Naive thymus-derived CD4-positive, alpha-beta T cell (primary cell): ENCODE data around the gene TXNL1. TPM values are rescaled to one million over a fixed set of nuclear protein-coding genes. Genes with fewer than 3 reads are reported as not detected.

Experiments used
- ATAC-seq: fragments of 150-1000 bp; cut with Tn5 transposase; 2 replicates; pipeline ENCODE4 v1.10.0; 2021; ENCODE audit warnings: mild to moderate bottlenecking, moderate library complexity
- CTCF ChIA-PET: fragments of 350-600 bp; sonication (Branson Sonifier 250); formaldehyde crosslinking; loops from one replicate; lab custom pipeline; 2021; ENCODE audit warnings: antibody characterized with exemption; lab: Charles Lee
- POLR2A ChIA-PET: fragments of 350-600 bp; sonication (Branson Sonifier 250); formaldehyde crosslinking; loops from one replicate; lab custom pipeline; 2021; ENCODE audit warnings: antibody characterized with exemption, inconsistent platforms; lab: Charles Lee
- DNase-seq, 9 donors: peaks; one replicate each; pipeline versions ENCODE4 v3.0.0 to v3.0.0-alpha.2; 2020 to 2022; ENCODE audit warnings: mixed read lengths in 1 of 9
- H3K27ac ChIP-seq: one replicate; pipeline ENCODE4 v1.7.0; 2013; ENCODE audit warnings: mild to moderate bottlenecking, low read depth, low read length, moderate library complexity
- H3K27me3 ChIP-seq, 2 donors: one replicate each; pipeline ENCODE4 v1.7.0; 2013; ENCODE audit warnings: low read length in 2 of 2, mild to moderate bottlenecking in 2 of 2, moderate library complexity in 2 of 2; ENCODE audit not compliant: control insufficient read depth in 2 of 2, insufficient read depth in 2 of 2
- H3K36me3 ChIP-seq, 3 experiments: 1 replicate in 2 of 3; 2 replicates in 1 of 3; pipeline ENCODE4 v1.7.0; 2013; ENCODE audit warnings: low read length in 3 of 3, mild to moderate bottlenecking in 3 of 3, moderate library complexity in 1 of 3; ENCODE audit not compliant: insufficient read depth in 3 of 3, control insufficient read depth in 2 of 3
- H3K4me1 ChIP-seq, 2 donors: one replicate each; pipeline ENCODE4 v1.7.0; 2013; ENCODE audit warnings: low read length in 2 of 2, mild to moderate bottlenecking in 2 of 2, moderate library complexity in 1 of 2; ENCODE audit not compliant: control insufficient read depth in 2 of 2, insufficient read depth in 2 of 2
- H3K4me3 ChIP-seq: 2 replicates; pipeline ENCODE4 v1.7.0; 2013; ENCODE audit warnings: mild to moderate bottlenecking, low read length
- H3K9me3 ChIP-seq, 3 experiments: 1 replicate in 2 of 3; 2 replicates in 1 of 3; pipeline ENCODE4 v1.7.0; 2013; ENCODE audit warnings: low read length in 3 of 3; ENCODE audit not compliant: control insufficient read depth in 2 of 3
- H3K27ac Mint-ChIP-seq, 9 donors: one replicate each; pipeline ENCODE4 v1.8.0; 2020 to 2022; ENCODE audit warnings: mixed read lengths in 9 of 9, mild to moderate bottlenecking in 8 of 9, moderate library complexity in 5 of 9, inconsistent platforms in 2 of 9
- H3K27me3 Mint-ChIP-seq, 5 donors: one replicate each; pipeline ENCODE4 v1.8.0; 2021 to 2022; ENCODE audit warnings: mixed read lengths in 5 of 5, mild to moderate bottlenecking in 1 of 5
- H3K36me3 Mint-ChIP-seq, 5 donors: one replicate each; pipeline ENCODE4 v1.8.0; 2020 to 2022; ENCODE audit warnings: mixed read lengths in 5 of 5, mild to moderate bottlenecking in 3 of 5, inconsistent platforms in 1 of 5
- H3K4me1 Mint-ChIP-seq, 7 donors: one replicate each; pipeline ENCODE4 v1.8.0; 2020 to 2022; ENCODE audit warnings: mixed read lengths in 7 of 7, mild to moderate bottlenecking in 3 of 7, inconsistent platforms in 1 of 7
- H3K4me3 Mint-ChIP-seq, 10 donors: one replicate each; pipeline ENCODE4 v1.8.0; 2020 to 2022; ENCODE audit warnings: mild to moderate bottlenecking in 10 of 10, mixed read lengths in 10 of 10, moderate library complexity in 6 of 10, inconsistent platforms in 2 of 10
- H3K9me3 Mint-ChIP-seq, 11 donors: one replicate each; pipeline ENCODE4 v1.8.0; 2020 to 2022; ENCODE audit warnings: mixed read lengths in 11 of 11, mild to moderate bottlenecking in 4 of 11, inconsistent platforms in 1 of 11, moderate library complexity in 1 of 11
- intact Hi-C, 2 donors: fragments of 100-400 bp; cut with micrococcal nuclease; formaldehyde crosslinking; loops; one replicate each; pipeline ENCODE4 v1.15.1; 2023
- polyA plus RNA-seq, 2 donors: library from polyadenylated mRNA; unstranded; fragments of 300-500 nt; fragmentation: Illumina TruSeq; gene quantifications; one replicate each; pipeline ENCODE4 v1.2.3, GENCODE V29; 2021
- total RNA-seq, 6 experiments: library from RNA in 5 of 6; stranded (reverse) in 5 of 6; gene quantifications; 1 replicate in 5 of 6; 2 replicates in 1 of 6; pipeline ENCODE4 v1.2.3 and lab custom pipeline; 2021 to 2026

Gene TXNL1
- 10 to 100 TPM; 32.4 to 65.5 (median 42.8) TPM for total RNA-seq
- 10 to 100 TPM; 51.7 to 52.3 TPM for polyA plus RNA-seq
- 29.2 reads per million, percentile 59 among the genes with 10 or more reads in this experiment for total RNA-seq (lab: John Stamatoyannopoulos, UW)

DNA sequence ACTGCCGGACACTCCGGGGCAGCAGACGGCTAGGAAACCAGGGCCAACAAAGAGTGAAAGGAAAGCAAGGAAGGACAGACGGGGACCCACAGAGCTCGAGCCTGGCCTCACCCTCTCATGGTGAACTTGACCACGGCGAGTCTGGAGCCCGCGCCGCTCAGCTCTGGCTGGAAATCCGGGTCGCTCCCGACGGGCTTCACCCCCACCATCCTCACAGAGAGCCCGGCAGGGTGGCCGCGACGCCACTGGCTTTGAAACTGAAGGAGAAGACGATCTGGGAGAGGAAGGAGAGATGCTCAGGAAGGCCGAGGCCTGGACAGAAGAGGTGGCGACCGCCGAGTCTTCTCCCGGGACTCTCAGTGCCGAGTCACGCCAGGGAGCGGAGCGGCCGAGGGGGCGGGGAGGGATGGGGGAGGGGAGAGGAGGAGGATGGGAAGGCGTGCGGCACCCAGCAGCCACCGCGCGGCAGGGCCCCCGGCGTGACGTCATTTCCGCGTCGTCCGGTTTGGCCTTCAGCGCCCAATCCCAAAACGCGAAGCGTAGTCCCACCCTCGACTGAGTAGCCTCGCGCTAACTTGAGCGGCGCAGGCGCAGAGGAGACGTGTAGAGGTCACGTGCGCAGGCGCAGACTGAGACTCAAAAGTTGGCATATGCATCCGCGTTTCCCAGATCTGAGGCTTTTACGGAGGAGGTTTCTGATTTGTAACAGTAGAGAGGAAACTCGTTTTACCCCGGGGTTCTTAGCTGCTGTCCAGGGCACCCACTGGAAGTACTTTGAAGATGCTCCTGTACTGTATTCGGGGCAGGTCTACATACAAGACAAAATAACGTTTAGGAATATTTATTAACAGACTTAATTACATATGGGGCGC is at the start of gene TXNL1:
Gene TXNL1 (minus strand): TSS at position 361 of the 872 bp plus-strand sequence. CDS start 152 bp downstream, at position 209.
- peak; percentile 98 for ATAC-seq
- Mint-ChIP-seq H3K27ac (peak within 1 kb of the TSS; percentile 93 to 99 (median 97)), H3K4me3 (peak within 1 kb of the TSS; percentile 88 to 100 (median 98)), H3K36me3 (peaks cover 0 to 13% (median 8%) of the 10 kb centered on the region in 5 donors), H3K27me3 (no peaks in the 10 kb centered on the region), H3K9me3 (peaks cover 0 to 13% (median 2%) of the 10 kb centered on the region in 11 donors), H3K4me1 (peaks cover 36 to 57% (median 49%) of the 10 kb centered on the region in 7 donors)
- no peaks in the 10 kb centered on the region for H3K9me3 ChIP-seq
- H3K27ac ChIP-seq, result peak within 1 kb of the TSS; percentile 91
- peaks cover 17 to 20% of the 10 kb centered on the region in 2 donors for H3K4me1 ChIP-seq
- CTCF ChIA-PET, result interaction anchor here (1.0 to 1.2 kb wide), 2 partner anchors 8 to 13 kb away, joined by 3 to 6 read pairs; partner anchors contain the start of gene WDR7
- H3K27me3 ChIP-seq, result no peaks in the 10 kb centered on the region
- DNase-seq, result peak; percentile 95 to 99 (median 97)
- H3K4me3 ChIP-seq, result peak within 1 kb of the TSS; percentile 69
- peaks cover 0 to 4% (median 0%) of the 10 kb centered on the region in 3 experiments for H3K36me3 ChIP-seq
- POLR2A ChIA-PET, result interaction anchor here (0.8 to 5.5 kb wide), 7 partner anchors 9 to 984 kb away, joined by 3 to 68 read pairs (median 4); partner anchors contain the start of genes NARS1 and WDR7
- intact Hi-C loops, result loop anchor here (1.0 to 10.0 kb wide), 11 partner anchors 13 to 1405 kb away; partner anchors contain the start of genes NARS1 (in 2 of the 2), TCF4 (in 2 of the 2), WDR7 (in 2 of the 2) and FECH (in 1 of the 2)

DNA sequence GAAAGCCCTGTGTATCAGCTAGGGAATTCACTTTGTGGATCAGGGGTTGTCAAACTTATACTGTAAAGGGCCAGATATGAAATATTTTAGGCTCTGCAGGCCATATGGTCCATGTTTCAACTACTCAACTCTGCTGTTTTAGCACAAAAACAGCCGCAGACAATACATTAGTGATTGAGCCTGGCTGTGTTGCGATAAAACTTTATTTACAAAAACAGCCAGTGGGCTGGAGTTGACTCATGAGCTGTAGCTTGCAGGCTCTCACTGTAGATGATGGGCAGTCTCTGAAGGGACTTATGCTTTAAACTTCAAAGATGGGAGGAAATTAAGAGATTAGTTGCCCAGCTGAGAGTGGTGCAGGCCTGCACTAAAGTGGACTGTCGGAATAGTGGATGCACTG is 45.9 kb upstream of the TXNL1 start:
- peak overlapping the region in 1 of 9 donors; percentile 1 for H3K27ac Mint-ChIP-seq
- H3K36me3 ChIP-seq, result peaks cover 0 to 11% (median 5%) of the 10 kb centered on the region in 3 experiments
- CTCF ChIA-PET, result no interaction called here

GRCh38 chr18:56678836-56679565 is 40.6 kb upstream of the TXNL1 start:
- intact Hi-C loops, result no loop called here
- H3K9me3 ChIP-seq, result no peaks in the 10 kb centered on the region
- ChIA-PET POLR2A (no interaction called here), CTCF (interaction anchor here (0.6 kb wide), 1 partner anchor 22 kb away, joined by 3 read pairs; no protein-coding TSS in a partner anchor)
- DNase-seq (no peak), ATAC-seq (no peak)
- Mint-ChIP-seq H3K9me3 (peaks cover 0 to 8% (median 4%) of the 10 kb centered on the region in 11 donors), H3K27ac (no peak overlapping the region), H3K27me3 (no peaks in the 10 kb centered on the region), H3K36me3 (peaks cover 4 to 53% (median 37%) of the 10 kb centered on the region in 5 donors), H3K4me1 (peaks cover 0 to 10% (median 6%) of the 10 kb centered on the region in 7 donors), H3K4me3 (no peak overlapping the region)
- peaks cover 0 to 19% (median 2%) of the 10 kb centered on the region in 3 experiments for H3K36me3 ChIP-seq
- no peak overlapping the region for H3K4me3 ChIP-seq
- no peaks in the 10 kb centered on the region for H3K27me3 ChIP-seq
- H3K27ac ChIP-seq, result no peak overlapping the region
- no peaks in the 10 kb centered on the region for H3K4me1 ChIP-seq

More for the DNA sequence above, 45.9 kb upstream of the TXNL1 start:
- H3K9me3 Mint-ChIP-seq, result no peaks in the 10 kb centered on the region
- H3K36me3 Mint-ChIP-seq, result peaks cover 0 to 38% (median 9%) of the 10 kb centered on the region in 5 donors
- no peaks in the 10 kb centered on the region for H3K4me1 ChIP-seq
- H3K27me3 ChIP-seq, result no peaks in the 10 kb centered on the region
- no peak overlapping the region for H3K4me3 ChIP-seq
- peaks cover 0 to 3% (median 0%) of the 10 kb centered on the region in 7 donors for H3K4me1 Mint-ChIP-seq
- no peak overlapping the region for H3K4me3 Mint-ChIP-seq
- no peak overlapping the region for H3K27ac ChIP-seq
- no peak for ATAC-seq
- intact Hi-C loops, result no loop called here
- POLR2A ChIA-PET, result interaction anchor here (0.6 kb wide), 1 partner anchor 11 kb away, joined by 3 read pairs; no protein-coding TSS in a partner anchor
- no peak for DNase-seq
- no peaks in the 10 kb centered on the region for H3K9me3 ChIP-seq
- H3K27me3 Mint-ChIP-seq, result no peaks in the 10 kb centered on the region

GRCh38 chr18:56676639-56677038 is 38.2 kb upstream of the TXNL1 start:
- H3K4me3 ChIP-seq, result no peak overlapping the region
- ChIA-PET POLR2A (no interaction called here), CTCF (no interaction called here)
- H3K27me3 ChIP-seq, result no peaks in the 10 kb centered on the region
- ATAC-seq (no peak), DNase-seq (no peak)
- peaks cover 3 to 20% (median 4%) of the 10 kb centered on the region in 3 experiments for H3K36me3 ChIP-seq
- peaks cover 0 to 8% (median 4%) of the 10 kb centered on the region in 11 donors for H3K9me3 Mint-ChIP-seq
- no peak overlapping the region for H3K27ac Mint-ChIP-seq
- peaks cover 0 to 12% (median 7%) of the 10 kb centered on the region in 7 donors for H3K4me1 Mint-ChIP-seq
- intact Hi-C loops, result no loop called here
- no peak overlapping the region for H3K27ac ChIP-seq
- no peak overlapping the region for H3K4me3 Mint-ChIP-seq
- no peaks in the 10 kb centered on the region for H3K9me3 ChIP-seq
- H3K27me3 Mint-ChIP-seq, result no peaks in the 10 kb centered on the region
- no peaks in the 10 kb centered on the region for H3K4me1 ChIP-seq
- H3K36me3 Mint-ChIP-seq, result peaks cover 4 to 53% (median 41%) of the 10 kb centered on the region in 5 donors

DNA sequence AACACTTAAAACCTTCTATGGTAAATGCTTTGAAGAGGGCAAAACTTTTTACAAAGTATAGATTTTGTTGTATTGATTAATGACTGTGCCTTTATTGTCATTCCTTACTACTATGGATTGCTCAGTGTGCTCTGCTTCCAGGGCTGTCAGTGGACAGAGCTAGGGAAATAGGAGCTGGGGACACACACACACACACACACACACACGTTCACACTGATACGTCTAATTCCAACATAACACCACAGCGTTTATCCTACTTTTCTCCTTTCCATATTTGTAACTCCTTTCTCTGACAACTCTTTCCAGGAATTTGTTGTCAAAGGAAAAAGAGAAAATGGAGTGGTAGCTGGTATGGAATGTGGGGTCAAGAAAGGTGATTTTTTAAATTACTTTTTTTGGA is 34.6 kb upstream of the TXNL1 start:
- Mint-ChIP-seq H3K36me3 (peaks cover under 1 to 41% (median 37%) of the 10 kb centered on the region in 5 donors), H3K4me3 (no peak overlapping the region), H3K9me3 (peaks cover 0 to 6% (median 4%) of the 10 kb centered on the region in 11 donors), H3K4me1 (peaks cover 16 to 41% (median 34%) of the 10 kb centered on the region in 7 donors), H3K27ac (no peak overlapping the region), H3K27me3 (no peaks in the 10 kb centered on the region)
- no peak overlapping the region for H3K27ac ChIP-seq
- H3K9me3 ChIP-seq, result no peaks in the 10 kb centered on the region
- ChIA-PET CTCF (no interaction called here), POLR2A (no interaction called here)
- no peak overlapping the region for H3K4me3 ChIP-seq
- H3K36me3 ChIP-seq, result peaks cover 3 to 20% (median 4%) of the 10 kb centered on the region in 3 experiments
- DNase-seq, result no peak
- H3K27me3 ChIP-seq, result no peaks in the 10 kb centered on the region
- intact Hi-C loops, result no loop called here
- no peak for ATAC-seq
- peaks cover 0 to 7% of the 10 kb centered on the region in 2 donors for H3K4me1 ChIP-seq

DNA sequence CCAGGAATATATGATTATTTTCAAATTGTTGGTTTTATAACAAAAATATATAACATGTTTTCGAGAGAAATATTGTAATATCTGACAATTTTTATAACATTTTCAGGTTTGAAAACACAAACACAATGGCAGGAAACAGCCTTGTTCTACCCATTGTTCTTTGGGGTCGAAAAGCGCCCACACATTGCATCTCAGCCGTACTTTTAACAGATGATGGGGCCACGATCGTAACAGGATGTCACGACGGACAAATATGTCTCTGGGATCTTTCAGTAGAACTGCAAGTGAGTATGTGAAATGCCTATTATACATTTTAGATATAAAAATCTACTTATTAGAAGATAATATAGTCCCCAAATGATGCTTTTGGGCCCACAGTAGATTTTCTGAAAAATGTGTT is 34.0 kb upstream of the TXNL1 start:
- no peak overlapping the region for H3K4me3 Mint-ChIP-seq
- peaks cover 0 to 35% (median 31%) of the 10 kb centered on the region in 5 donors for H3K36me3 Mint-ChIP-seq

More for the DNA sequence above, 34.0 kb upstream of the TXNL1 start:
- no peak for ATAC-seq
- Mint-ChIP-seq H3K27ac (no peak overlapping the region), H3K4me1 (peaks cover 18 to 47% (median 39%) of the 10 kb centered on the region in 7 donors), H3K27me3 (no peaks in the 10 kb centered on the region), H3K9me3 (peaks cover 0 to 2% (median 0%) of the 10 kb centered on the region in 11 donors)
- ChIA-PET CTCF (no interaction called here), POLR2A (no interaction called here)
- Histone ChIP-seq H3K9me3 (no peaks in the 10 kb centered on the region), H3K4me3 (no peak overlapping the region), H3K4me1 (peaks cover 0 to 7% of the 10 kb centered on the region in 2 donors), H3K27me3 (no peaks in the 10 kb centered on the region), H3K27ac (no peak overlapping the region), H3K36me3 (peaks cover 3 to 17% (median 4%) of the 10 kb centered on the region in 3 experiments)
- intact Hi-C loops, result no loop called here
- no peak for DNase-seq
